Measurements from ENCODE around the gene DTX3L. TPM values are rescaled to one million over a fixed set of nuclear protein-coding genes. Genes with fewer than 3 reads are reported as not detected.
A peak's percentile ranks its signal among the peaks of the same experiment; 100 is the strongest.

Gene DTX3L
- total and polyA plus RNA-seq, 2 experiments from 2014 or later: 0.04 to 0.33 TPM

GRCh38 chr3:122602011-122602710, 38.0 kb downstream of the DTX3L start:
- TF ChIP-seq, protein P1, sequence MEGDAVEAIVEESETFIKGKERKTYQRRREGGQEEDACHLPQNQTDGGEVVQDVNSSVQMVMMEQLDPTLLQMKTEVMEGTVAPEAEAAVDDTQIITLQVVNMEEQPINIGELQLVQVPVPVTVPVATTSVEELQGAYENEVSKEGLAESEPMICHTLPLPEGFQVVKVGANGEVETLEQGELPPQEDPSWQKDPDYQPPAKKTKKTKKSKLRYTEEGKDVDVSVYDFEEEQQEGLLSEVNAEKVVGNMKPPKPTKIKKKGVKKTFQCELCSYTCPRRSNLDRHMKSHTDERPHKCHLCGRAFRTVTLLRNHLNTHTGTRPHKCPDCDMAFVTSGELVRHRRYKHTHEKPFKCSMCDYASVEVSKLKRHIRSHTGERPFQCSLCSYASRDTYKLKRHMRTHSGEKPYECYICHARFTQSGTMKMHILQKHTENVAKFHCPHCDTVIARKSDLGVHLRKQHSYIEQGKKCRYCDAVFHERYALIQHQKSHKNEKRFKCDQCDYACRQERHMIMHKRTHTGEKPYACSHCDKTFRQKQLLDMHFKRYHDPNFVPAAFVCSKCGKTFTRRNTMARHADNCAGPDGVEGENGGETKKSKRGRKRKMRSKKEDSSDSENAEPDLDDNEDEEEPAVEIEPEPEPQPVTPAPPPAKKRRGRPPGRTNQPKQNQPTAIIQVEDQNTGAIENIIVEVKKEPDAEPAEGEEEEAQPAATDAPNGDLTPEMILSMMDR (IDR thresholded peaks at IDR 0.05; ENCODE audit: low read depth, low read length): no peak
- Histone ChIP-seq H3K4me1 (ENCODE audit: low read depth) (no peaks in the 10 kb centered on the region), H3K27ac (no peak overlapping the region), H3K27me3 (no peaks in the 10 kb centered on the region), H3K9me3 (ENCODE audit: low read depth) (no peaks in the 10 kb centered on the region), H3K4me3 (no peak overlapping the region), H3K36me3 (no peaks in the 10 kb centered on the region)
- no peak for DNase-seq (ENCODE audit: low read depth in 1 of 2, low spot score in 1 of 2)

DNA sequence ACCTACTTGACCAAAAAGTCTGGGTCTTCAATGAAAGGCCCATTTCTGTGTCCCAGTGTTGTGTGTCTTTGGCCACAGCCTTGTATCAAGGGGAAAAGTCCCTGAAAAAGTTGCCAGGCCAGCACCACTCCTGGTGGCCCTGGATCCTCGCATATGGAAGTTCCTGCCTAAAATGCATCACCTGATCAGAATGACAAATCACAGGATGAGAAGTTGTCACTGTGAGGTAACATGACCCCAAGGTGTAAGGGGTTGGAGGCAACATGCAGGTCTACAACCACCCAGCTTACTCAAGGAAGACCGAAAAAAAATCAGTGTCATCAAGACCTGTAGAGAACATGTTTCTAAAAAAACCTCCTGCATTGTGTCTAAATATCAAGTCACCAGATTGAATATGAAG, 38.9 kb downstream of the DTX3L start:
- Histone ChIP-seq H3K4me3 (no peak overlapping the region), H3K9me3 (ENCODE audit: low read depth) (no peaks in the 10 kb centered on the region), H3K4me1 (ENCODE audit: low read depth) (no peaks in the 10 kb centered on the region), H3K27ac (no peak overlapping the region), H3K27me3 (no peaks in the 10 kb centered on the region), H3K36me3 (no peaks in the 10 kb centered on the region)
- TF ChIP-seq, protein P1 (IDR thresholded peaks at IDR 0.05; ENCODE audit: low read depth, low read length): no peak
- DNase-seq (ENCODE audit: low read depth in 1 of 2, low spot score in 1 of 2): no peak

GRCh38 chr3:122606330-122606729, 42.2 kb downstream of the DTX3L start:
- no peaks in the 10 kb centered on the region for H3K27me3 ChIP-seq
- no peaks in the 10 kb centered on the region for H3K9me3 ChIP-seq (ENCODE audit: low read depth)
- H3K4me3 ChIP-seq: no peak overlapping the region
- no peak overlapping the region for H3K27ac ChIP-seq
- H3K4me1 ChIP-seq (ENCODE audit: low read depth): no peaks in the 10 kb centered on the region
- no peak for DNase-seq (ENCODE audit: low read depth in 1 of 2, low spot score in 1 of 2)
- no peaks in the 10 kb centered on the region for H3K36me3 ChIP-seq
- TF ChIP-seq, protein P1 (IDR thresholded peaks at IDR 0.05; ENCODE audit: low read depth, low read length): no peak

- no peaks in the 10 kb centered on the region for H3K4me1 ChIP-seq (ENCODE audit: low read depth)
- H3K36me3 ChIP-seq: no peaks in the 10 kb centered on the region
- H3K4me3 ChIP-seq: no peak overlapping the region
- TF ChIP-seq, protein P1 (IDR thresholded peaks at IDR 0.05; ENCODE audit: low read depth, low read length): no peak
- DNase-seq (ENCODE audit: low read depth in 1 of 2, low spot score in 1 of 2): no peak
- no peaks in the 10 kb centered on the region for H3K27me3 ChIP-seq
- H3K27ac ChIP-seq: no peak overlapping the region
- no peaks in the 10 kb centered on the region for H3K9me3 ChIP-seq (ENCODE audit: low read depth)
Observed at GRCh38 chr3:122608916-122609315, 44.8 kb downstream of the DTX3L start.

DNA sequence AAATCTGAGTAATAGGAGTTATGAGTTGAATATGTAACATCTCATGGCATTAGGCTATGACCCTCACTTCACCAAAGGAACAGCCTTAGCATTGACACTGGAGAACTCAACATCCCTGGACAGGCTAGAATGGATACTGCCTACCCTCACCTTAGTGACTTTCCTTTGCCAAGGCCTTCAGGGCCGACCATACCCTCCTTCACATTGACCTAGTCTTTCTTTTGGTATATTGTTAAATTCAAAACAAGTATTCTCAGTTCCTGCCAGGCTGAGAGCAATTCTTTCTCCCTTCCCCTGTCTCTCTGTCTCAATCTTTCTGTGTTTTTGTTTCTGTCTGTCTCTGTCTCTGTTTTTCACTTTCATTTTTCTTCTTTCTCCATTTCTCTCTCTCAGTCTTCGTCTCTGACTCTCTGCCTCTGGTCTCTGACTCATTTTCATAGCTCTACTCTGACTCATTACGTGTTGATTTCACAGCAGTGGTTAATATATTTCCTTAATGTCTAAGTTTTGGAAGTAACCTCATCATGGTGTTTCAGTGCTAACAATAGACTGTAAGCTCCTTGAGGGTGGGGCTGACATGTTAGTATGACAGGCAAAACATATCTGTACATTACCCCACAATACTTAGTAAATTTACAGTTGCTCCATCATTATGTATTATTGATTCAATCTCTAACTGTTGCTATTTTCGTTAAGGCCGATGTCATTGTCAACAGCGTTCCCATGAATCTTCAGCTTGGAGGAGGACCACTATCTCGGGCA, 45.8 kb downstream of the DTX3L start:
- DNase-seq (ENCODE audit: low read depth in 1 of 2, low spot score in 1 of 2): peak in 1 of 2 donors; percentile 73
- no peaks in the 10 kb centered on the region for H3K4me1 ChIP-seq (ENCODE audit: low read depth)
- no peak overlapping the region for H3K4me3 ChIP-seq
- no peak overlapping the region for H3K27ac ChIP-seq
- TF ChIP-seq, protein P1 (IDR thresholded peaks at IDR 0.05; ENCODE audit: low read depth, low read length): no peak
- H3K36me3 ChIP-seq: no peaks in the 10 kb centered on the region
- no peaks in the 10 kb centered on the region for H3K27me3 ChIP-seq
- no peaks in the 10 kb centered on the region for H3K9me3 ChIP-seq (ENCODE audit: low read depth)

All from cardiac muscle cell (in vitro differentiated cells and primary cell).